DND-41 (cell line): ENCODE results near the gene PAQR7.

Experiments
- EZH2 ChIP-seq: IDR thresholded peaks from 3 replicates; pipeline ENCODE4 v1.6.1; 2012; ENCODE audit warnings: borderline replicate concordance, low read depth, mild to moderate bottlenecking, moderate library complexity, low read length, inconsistent platforms; ENCODE audit not compliant: severe bottlenecking
- TF ChIP-seq, protein P1 (sequence below): IDR thresholded peaks from 2 replicates; pipeline ENCODE4 v1.5.1; 2012; ENCODE audit warnings: borderline replicate concordance, low read length, moderate library complexity, mild to moderate bottlenecking; ENCODE audit not compliant: poor library complexity, severe bottlenecking; ENCODE audit errors: extremely low read depth

DNA sequence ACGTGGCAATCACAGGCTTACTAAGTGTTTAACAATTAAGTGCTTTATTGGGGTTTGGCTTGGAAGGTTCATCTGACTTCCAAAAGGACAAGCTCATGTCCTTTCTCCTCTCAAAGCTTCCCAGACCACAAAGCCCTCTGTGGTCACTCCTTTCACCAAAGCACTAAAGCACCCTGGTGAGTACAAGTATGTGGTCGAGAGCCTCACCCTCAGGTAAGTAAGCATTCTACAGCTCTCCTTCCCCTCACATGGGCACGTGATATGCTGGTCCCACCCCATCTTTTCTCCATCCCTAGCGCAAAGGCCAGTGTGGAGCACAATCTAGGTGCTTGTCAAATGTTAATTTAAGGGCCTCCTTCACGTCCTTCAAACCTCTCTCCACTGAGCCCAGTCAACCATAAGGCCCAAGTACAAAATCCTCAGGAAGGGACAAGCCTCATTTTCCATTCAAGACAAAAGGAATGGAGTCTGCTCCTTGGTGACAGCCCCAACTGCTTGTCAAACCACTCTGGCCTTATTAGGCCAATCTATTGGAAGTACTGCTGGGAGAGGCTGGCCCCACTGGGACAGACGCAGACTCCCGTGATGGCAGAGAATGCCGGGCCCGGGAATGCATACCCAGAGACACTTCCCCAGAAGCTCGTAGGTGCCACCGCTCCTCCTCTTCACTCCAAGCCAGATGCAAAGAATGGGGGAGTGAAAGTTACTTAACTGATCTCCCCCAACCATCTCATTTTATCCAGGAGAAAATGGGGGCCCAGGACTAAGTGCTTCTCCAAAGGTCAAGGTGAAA, 22.9 kb upstream of the PAQR7 start:
- TF ChIP-seq, protein P1, sequence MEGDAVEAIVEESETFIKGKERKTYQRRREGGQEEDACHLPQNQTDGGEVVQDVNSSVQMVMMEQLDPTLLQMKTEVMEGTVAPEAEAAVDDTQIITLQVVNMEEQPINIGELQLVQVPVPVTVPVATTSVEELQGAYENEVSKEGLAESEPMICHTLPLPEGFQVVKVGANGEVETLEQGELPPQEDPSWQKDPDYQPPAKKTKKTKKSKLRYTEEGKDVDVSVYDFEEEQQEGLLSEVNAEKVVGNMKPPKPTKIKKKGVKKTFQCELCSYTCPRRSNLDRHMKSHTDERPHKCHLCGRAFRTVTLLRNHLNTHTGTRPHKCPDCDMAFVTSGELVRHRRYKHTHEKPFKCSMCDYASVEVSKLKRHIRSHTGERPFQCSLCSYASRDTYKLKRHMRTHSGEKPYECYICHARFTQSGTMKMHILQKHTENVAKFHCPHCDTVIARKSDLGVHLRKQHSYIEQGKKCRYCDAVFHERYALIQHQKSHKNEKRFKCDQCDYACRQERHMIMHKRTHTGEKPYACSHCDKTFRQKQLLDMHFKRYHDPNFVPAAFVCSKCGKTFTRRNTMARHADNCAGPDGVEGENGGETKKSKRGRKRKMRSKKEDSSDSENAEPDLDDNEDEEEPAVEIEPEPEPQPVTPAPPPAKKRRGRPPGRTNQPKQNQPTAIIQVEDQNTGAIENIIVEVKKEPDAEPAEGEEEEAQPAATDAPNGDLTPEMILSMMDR = no peak
- TF ChIP-seq EZH2 = no peak
